ENCODE results near the gene TMC3. TPM values are rescaled to one million over a fixed set of nuclear protein-coding genes. Genes with fewer than 3 reads are reported as not detected.

TMC3 gene
- total and polyA plus RNA-seq, 2 experiments from 2014 or later = 0.43 TPM; not detected in 1

DNA sequence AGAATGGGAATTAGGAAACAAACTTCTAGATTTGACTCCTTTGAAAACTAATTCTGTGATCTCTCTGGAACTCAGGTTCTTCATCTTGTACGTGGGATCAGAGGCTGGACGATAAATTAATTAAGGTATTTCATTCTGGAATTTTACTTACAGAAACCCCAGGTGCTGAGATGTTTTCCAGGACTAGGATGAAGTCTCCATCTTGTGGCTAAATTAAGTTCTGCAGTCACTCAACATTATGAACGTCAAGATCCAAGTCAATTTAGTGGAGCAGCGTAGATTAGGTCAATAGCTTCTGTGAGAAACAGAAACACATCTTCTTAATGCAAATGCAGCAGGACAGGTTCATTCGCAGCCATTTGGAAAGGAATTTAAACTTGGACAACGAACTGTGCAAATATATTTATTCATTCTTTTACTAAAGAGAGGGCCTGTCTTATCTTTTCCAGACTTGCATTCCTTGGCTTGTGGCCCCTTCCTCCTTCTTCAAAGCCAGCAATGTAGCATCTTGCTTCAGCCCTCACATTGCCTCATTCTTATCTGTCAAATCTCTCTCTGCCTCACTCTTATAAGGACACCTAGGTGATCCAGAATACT lies 26.7 kb upstream of the TMC3 start:
- Histone ChIP-seq H3K4me2 (no peak overlapping the region), H3K27ac (no peak overlapping the region), H3K27me3 (no peaks in the 10 kb centered on the region), H3K9me3 (ENCODE audit: low read depth) (no peaks in the 10 kb centered on the region), H3K9me2 (replicated peaks; ENCODE audit: insufficient read depth) (no peaks in the 10 kb centered on the region), H3K4me1 (ENCODE audit: insufficient read depth) (peaks cover 4% of the 10 kb centered on the region), H2AFZ (no peak overlapping the region), H3K36me3 (replicated peaks; ENCODE audit: insufficient read depth, low read depth) (no peaks in the 10 kb centered on the region), H3K4me3 (no peak overlapping the region), H3K79me2 (no peaks in the 10 kb centered on the region), H4K20me1 (ENCODE audit: insufficient read depth, poor library complexity, severe bottlenecking) (no peaks in the 10 kb centered on the region)
- TF ChIP-seq EZH2phosphoT487 (IDR thresholded peaks at IDR 0.05; ENCODE audit: low read depth, severe bottlenecking, unreplicated experiment) (no peak), EZH2 (IDR thresholded peaks at IDR 0.05; ENCODE audit: borderline replicate concordance) (no peak)
- TF ChIP-seq, protein P1, sequence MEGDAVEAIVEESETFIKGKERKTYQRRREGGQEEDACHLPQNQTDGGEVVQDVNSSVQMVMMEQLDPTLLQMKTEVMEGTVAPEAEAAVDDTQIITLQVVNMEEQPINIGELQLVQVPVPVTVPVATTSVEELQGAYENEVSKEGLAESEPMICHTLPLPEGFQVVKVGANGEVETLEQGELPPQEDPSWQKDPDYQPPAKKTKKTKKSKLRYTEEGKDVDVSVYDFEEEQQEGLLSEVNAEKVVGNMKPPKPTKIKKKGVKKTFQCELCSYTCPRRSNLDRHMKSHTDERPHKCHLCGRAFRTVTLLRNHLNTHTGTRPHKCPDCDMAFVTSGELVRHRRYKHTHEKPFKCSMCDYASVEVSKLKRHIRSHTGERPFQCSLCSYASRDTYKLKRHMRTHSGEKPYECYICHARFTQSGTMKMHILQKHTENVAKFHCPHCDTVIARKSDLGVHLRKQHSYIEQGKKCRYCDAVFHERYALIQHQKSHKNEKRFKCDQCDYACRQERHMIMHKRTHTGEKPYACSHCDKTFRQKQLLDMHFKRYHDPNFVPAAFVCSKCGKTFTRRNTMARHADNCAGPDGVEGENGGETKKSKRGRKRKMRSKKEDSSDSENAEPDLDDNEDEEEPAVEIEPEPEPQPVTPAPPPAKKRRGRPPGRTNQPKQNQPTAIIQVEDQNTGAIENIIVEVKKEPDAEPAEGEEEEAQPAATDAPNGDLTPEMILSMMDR (IDR thresholded peaks at IDR 0.05; ENCODE audit: poor library complexity) = peak; percentile 79
- peak; percentile 66 for DNase-seq (ENCODE audit: low spot score)
- WGBS (ENCODE audit: low lambda C conversion rate, missing lambda C conversion rate) = 27% methylated on average over 6 of the region's 6 CpGs

DNA sequence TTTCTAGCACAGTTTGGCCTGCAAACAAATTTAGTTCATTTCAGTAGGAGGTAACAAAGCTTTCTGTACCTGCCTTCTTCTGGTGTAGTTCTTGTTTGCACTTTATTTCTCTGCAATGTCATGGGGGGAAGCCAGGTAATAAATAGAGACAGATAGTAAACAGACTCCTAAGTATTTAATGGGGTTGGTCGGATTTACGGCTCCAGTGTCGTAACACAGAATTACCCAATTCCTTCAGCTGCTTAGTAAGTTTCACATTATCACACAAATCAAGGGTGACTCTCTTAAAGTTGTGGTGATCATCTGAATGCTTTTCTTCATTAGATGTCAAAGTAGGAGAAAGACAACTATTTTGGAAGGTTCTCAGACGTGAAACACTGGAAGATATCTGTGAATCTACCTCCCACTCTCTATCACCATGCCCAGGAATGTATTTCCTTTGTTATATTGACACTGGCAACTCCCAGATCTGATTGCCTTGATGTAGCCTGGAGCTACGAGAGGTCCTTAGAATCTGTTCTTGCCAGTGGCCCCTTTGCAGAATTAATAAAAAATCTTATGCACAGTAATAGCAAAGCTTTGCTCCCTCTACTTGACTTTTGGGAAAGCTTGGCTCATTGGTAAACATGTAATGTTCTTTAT lies 25.0 kb upstream of the TMC3 start:
- Histone ChIP-seq H3K4me1 (ENCODE audit: insufficient read depth) (peaks cover 4% of the 10 kb centered on the region), H3K4me3 (no peak overlapping the region), H3K9me3 (ENCODE audit: low read depth) (no peaks in the 10 kb centered on the region), H3K4me2 (peak overlapping the region; percentile 15), H3K79me2 (no peaks in the 10 kb centered on the region), H3K27ac (peak overlapping the region; percentile 44), H3K36me3 (replicated peaks; ENCODE audit: insufficient read depth, low read depth) (no peaks in the 10 kb centered on the region), H3K9me2 (replicated peaks; ENCODE audit: insufficient read depth) (no peaks in the 10 kb centered on the region), H4K20me1 (ENCODE audit: insufficient read depth, poor library complexity, severe bottlenecking) (no peaks in the 10 kb centered on the region), H3K27me3 (no peaks in the 10 kb centered on the region), H2AFZ (peak overlapping the region; percentile 0)
- peak; percentile 45 for DNase-seq (ENCODE audit: low spot score)
- WGBS (ENCODE audit: low lambda C conversion rate, missing lambda C conversion rate) = 26% methylated on average over 5 of the region's 5 CpGs
- TF ChIP-seq, protein P1 (IDR thresholded peaks at IDR 0.05; ENCODE audit: poor library complexity) = no peak
- TF ChIP-seq EZH2phosphoT487 (IDR thresholded peaks at IDR 0.05; ENCODE audit: low read depth, severe bottlenecking, unreplicated experiment) (no peak), EZH2 (IDR thresholded peaks at IDR 0.05; ENCODE audit: borderline replicate concordance) (no peak)

DNA sequence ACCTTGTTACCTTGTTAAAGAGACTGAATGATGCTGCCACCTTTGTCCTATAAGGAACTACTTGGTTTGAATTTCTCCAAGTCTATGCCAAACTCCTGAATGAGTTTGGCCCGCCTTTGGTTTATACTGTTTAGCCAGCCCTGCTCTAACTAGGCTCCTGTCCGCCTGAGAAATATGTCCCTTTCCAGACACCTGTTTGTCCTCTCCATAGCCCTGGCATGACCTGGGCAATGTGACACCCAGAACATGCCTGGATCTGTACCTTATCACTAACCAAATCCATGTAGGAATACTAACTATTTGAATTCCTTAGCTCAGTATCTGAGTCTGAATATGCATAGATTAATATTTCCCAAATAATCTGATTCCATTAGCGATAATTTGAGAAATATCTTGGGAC lies 24.4 kb upstream of the TMC3 start:
- Histone ChIP-seq H3K9me2 (replicated peaks; ENCODE audit: insufficient read depth) (no peaks in the 10 kb centered on the region), H2AFZ (no peak overlapping the region), H3K79me2 (no peaks in the 10 kb centered on the region), H4K20me1 (ENCODE audit: insufficient read depth, poor library complexity, severe bottlenecking) (no peaks in the 10 kb centered on the region), H3K4me3 (no peak overlapping the region), H3K4me1 (ENCODE audit: insufficient read depth) (peaks cover 4% of the 10 kb centered on the region), H3K27me3 (no peaks in the 10 kb centered on the region), H3K9me3 (ENCODE audit: low read depth) (no peaks in the 10 kb centered on the region), H3K27ac (peak overlapping the region; percentile 44), H3K36me3 (replicated peaks; ENCODE audit: insufficient read depth, low read depth) (no peaks in the 10 kb centered on the region), H3K4me2 (peak overlapping the region; percentile 15)
- 100% methylated on average over 3 of the region's 3 CpGs for WGBS (ENCODE audit: low lambda C conversion rate, missing lambda C conversion rate)
- TF ChIP-seq, protein P1 (IDR thresholded peaks at IDR 0.05; ENCODE audit: poor library complexity) = no peak
- TF ChIP-seq EZH2 (IDR thresholded peaks at IDR 0.05; ENCODE audit: borderline replicate concordance) = no peak
- TF ChIP-seq EZH2phosphoT487 (IDR thresholded peaks at IDR 0.05; ENCODE audit: low read depth, severe bottlenecking, unreplicated experiment) = no peak
- no peak for DNase-seq (ENCODE audit: low spot score)

All from hepatocyte (in vitro differentiated cells).